IgD-negative memory B cell (primary cell): ENCODE results near the gene AADAC. TPM values are rescaled to one million over a fixed set of nuclear protein-coding genes. Genes with fewer than 3 reads are reported as not detected.
"Not testable (repeated sequence)": the region's sequence is repeated elsewhere in the genome, so short reads cannot be mapped to it uniquely, and the experiment has no call there.

Source experiments
- H3K27ac Mint-ChIP-seq, 3 donors: one replicate each; pipeline ENCODE4 v1.8.0; 2020 to 2022; ENCODE audit warnings: mild to moderate bottlenecking in 3 of 3, mixed read lengths in 3 of 3, moderate library complexity in 1 of 3
- H3K27me3 Mint-ChIP-seq: one replicate; pipeline ENCODE4 v1.8.0; 2021; ENCODE audit warnings: mixed read lengths
- H3K36me3 Mint-ChIP-seq: one replicate; pipeline ENCODE4 v1.8.0; 2020; ENCODE audit warnings: mild to moderate bottlenecking, mixed read lengths
- H3K4me1 Mint-ChIP-seq, 3 donors: one replicate each; pipeline ENCODE4 v1.8.0; 2020 to 2022; ENCODE audit warnings: mixed read lengths in 3 of 3, mild to moderate bottlenecking in 1 of 3
- H3K4me3 Mint-ChIP-seq, 4 donors: one replicate each; pipeline ENCODE4 v1.8.0; 2020 to 2022; ENCODE audit warnings: mild to moderate bottlenecking in 4 of 4, mixed read lengths in 4 of 4, moderate library complexity in 3 of 4
- H3K9me3 Mint-ChIP-seq, 3 donors: one replicate each; pipeline ENCODE4 v1.8.0; 2020 to 2021; ENCODE audit warnings: mixed read lengths in 3 of 3, mild to moderate bottlenecking in 1 of 3
- polyA plus RNA-seq: library from polyadenylated mRNA; unstranded; fragments of 300-500 nt; fragmentation: Illumina TruSeq; gene quantifications from one replicate; pipeline ENCODE4 v1.2.3, GENCODE V29; 2021

The AADAC gene
- polyA plus RNA-seq, 1 donor from 2014 or later, result not detected

GRCh38 chr3:151789853-151790463 lies 24.0 kb upstream of the AADAC start:
- Mint-ChIP-seq H3K36me3 (no peaks in the 10 kb centered on the region), H3K4me3 (no peak overlapping the region), H3K27ac (no peak overlapping the region), H3K4me1 (no peaks in the 10 kb centered on the region), H3K27me3 (peaks cover 2% of the 10 kb centered on the region), H3K9me3 (peaks cover 0 to 2% (median 0%) of the 10 kb centered on the region in 3 donors)

GRCh38 chr3:151790763-151791162 lies 23.2 kb upstream of the AADAC start:
- not testable (repeated sequence) for H3K27me3 Mint-ChIP-seq, H3K4me1 Mint-ChIP-seq, H3K36me3 Mint-ChIP-seq, H3K27ac Mint-ChIP-seq, H3K4me3 Mint-ChIP-seq, H3K9me3 Mint-ChIP-seq

GRCh38 chr3:151792411-151792810 lies 21.5 kb upstream of the AADAC start:
- H3K4me3 Mint-ChIP-seq, result no peak overlapping the region
- H3K4me1 Mint-ChIP-seq, result no peaks in the 10 kb centered on the region
- H3K27me3 Mint-ChIP-seq, result peaks cover 2% of the 10 kb centered on the region
- peaks cover 0 to 2% (median 0%) of the 10 kb centered on the region in 3 donors for H3K9me3 Mint-ChIP-seq
- H3K36me3 Mint-ChIP-seq, result no peaks in the 10 kb centered on the region
- H3K27ac Mint-ChIP-seq, result no peak overlapping the region

GRCh38 chr3:151793636-151794035 lies 20.3 kb upstream of the AADAC start:
- Mint-ChIP-seq H3K4me3 (no peak overlapping the region), H3K36me3 (no peaks in the 10 kb centered on the region), H3K27ac (no peak overlapping the region), H3K4me1 (no peaks in the 10 kb centered on the region), H3K9me3 (peaks cover 0 to 2% (median 0%) of the 10 kb centered on the region in 3 donors), H3K27me3 (peaks cover 2% of the 10 kb centered on the region)

GRCh38 chr3:151794080-151794479 lies 19.8 kb upstream of the AADAC start:
- Mint-ChIP-seq H3K27me3 (peaks cover 2% of the 10 kb centered on the region), H3K4me1 (no peaks in the 10 kb centered on the region), H3K4me3 (no peak overlapping the region), H3K36me3 (no peaks in the 10 kb centered on the region), H3K27ac (no peak overlapping the region), H3K9me3 (peaks cover 0 to 2% (median 0%) of the 10 kb centered on the region in 3 donors)

- Mint-ChIP-seq H3K4me3 (no peak overlapping the region), H3K9me3 (no peaks in the 10 kb centered on the region), H3K27ac (no peak overlapping the region), H3K27me3 (peaks cover 2% of the 10 kb centered on the region), H3K36me3 (no peaks in the 10 kb centered on the region), H3K4me1 (no peaks in the 10 kb centered on the region)
Observed at GRCh38 chr3:151795276-151795675, 18.6 kb upstream of the AADAC start.

GRCh38 chr3:151796105-151796680 lies 17.7 kb upstream of the AADAC start:
- no peaks in the 10 kb centered on the region for H3K36me3 Mint-ChIP-seq
- no peaks in the 10 kb centered on the region for H3K9me3 Mint-ChIP-seq
- peaks cover 2% of the 10 kb centered on the region for H3K27me3 Mint-ChIP-seq
- no peak overlapping the region for H3K27ac Mint-ChIP-seq
- H3K4me3 Mint-ChIP-seq, result no peak overlapping the region
- H3K4me1 Mint-ChIP-seq, result no peaks in the 10 kb centered on the region

GRCh38 chr3:151798466-151798865 lies 15.4 kb upstream of the AADAC start:
- Mint-ChIP-seq H3K4me3 (no peak overlapping the region), H3K27ac (no peak overlapping the region), H3K27me3 (peaks cover 4% of the 10 kb centered on the region)

GRCh38 chr3:151800431-151800830 lies 13.5 kb upstream of the AADAC start:
- no peak overlapping the region for H3K27ac Mint-ChIP-seq
- no peak overlapping the region for H3K4me3 Mint-ChIP-seq
- no peaks in the 10 kb centered on the region for H3K9me3 Mint-ChIP-seq
- peaks cover 2% of the 10 kb centered on the region for H3K27me3 Mint-ChIP-seq
- H3K4me1 Mint-ChIP-seq, result no peaks in the 10 kb centered on the region
- no peaks in the 10 kb centered on the region for H3K36me3 Mint-ChIP-seq

More at GRCh38 chr3:151798466-151798865, 15.4 kb upstream of the AADAC start:
- Mint-ChIP-seq H3K9me3 (no peaks in the 10 kb centered on the region), H3K4me1 (no peaks in the 10 kb centered on the region), H3K36me3 (no peaks in the 10 kb centered on the region)

GRCh38 chr3:151804267-151804666 lies 9.6 kb upstream of the AADAC start:
- H3K36me3 Mint-ChIP-seq, result peaks cover 2% of the 10 kb centered on the region
- H3K27ac Mint-ChIP-seq, result no peak overlapping the region
- no peak overlapping the region for H3K4me3 Mint-ChIP-seq
- H3K27me3 Mint-ChIP-seq, result peaks cover 8% of the 10 kb centered on the region
- H3K4me1 Mint-ChIP-seq, result peaks cover 0 to 1% (median 0%) of the 10 kb centered on the region in 3 donors
- peaks cover 0 to 9% (median 8%) of the 10 kb centered on the region in 3 donors for H3K9me3 Mint-ChIP-seq

GRCh38 chr3:151806838-151807237 lies 7.1 kb upstream of the AADAC start:
- Mint-ChIP-seq H3K27ac (no peak overlapping the region), H3K27me3 (peaks cover 8% of the 10 kb centered on the region), H3K9me3 (peaks cover 0 to 9% (median 8%) of the 10 kb centered on the region in 3 donors), H3K4me1 (peaks cover 0 to 1% (median 0%) of the 10 kb centered on the region in 3 donors), H3K4me3 (peak overlapping the region in 1 of 4 donors; percentile 14), H3K36me3 (peaks cover 2% of the 10 kb centered on the region)

- H3K4me1 Mint-ChIP-seq, H3K4me3 Mint-ChIP-seq, H3K9me3 Mint-ChIP-seq, H3K27me3 Mint-ChIP-seq, H3K36me3 Mint-ChIP-seq, H3K27ac Mint-ChIP-seq: not testable (repeated sequence)
Observed at GRCh38 chr3:151808926-151809325, 5.0 kb upstream of the AADAC start.

- Mint-ChIP-seq H3K4me1 (peaks cover 0 to 1% (median 0%) of the 10 kb centered on the region in 3 donors), H3K27ac (no peak overlapping the region), H3K27me3 (peaks cover 9% of the 10 kb centered on the region), H3K36me3 (peaks cover 2% of the 10 kb centered on the region), H3K9me3 (peaks cover 0 to 8% (median 6%) of the 10 kb centered on the region in 3 donors), H3K4me3 (no peak overlapping the region)
Observed at GRCh38 chr3:151811474-151811873, 2.4 kb upstream of the AADAC start.

GRCh38 chr3:151814588-151814987 lies 672 bp downstream of the AADAC start:
- no peaks in the 10 kb centered on the region for H3K36me3 Mint-ChIP-seq
- no peak overlapping the region for H3K27ac Mint-ChIP-seq
- H3K4me1 Mint-ChIP-seq, result no peaks in the 10 kb centered on the region
- H3K4me3 Mint-ChIP-seq, result no peak overlapping the region
- peaks cover 10% of the 10 kb centered on the region for H3K27me3 Mint-ChIP-seq
- H3K9me3 Mint-ChIP-seq, result peaks cover 0 to 1% (median 0%) of the 10 kb centered on the region in 3 donors

- Mint-ChIP-seq H3K36me3 (no peaks in the 10 kb centered on the region), H3K9me3 (peaks cover 0 to 1% (median 0%) of the 10 kb centered on the region in 3 donors), H3K4me1 (no peaks in the 10 kb centered on the region), H3K4me3 (no peak overlapping the region), H3K27me3 (peaks cover 10% of the 10 kb centered on the region), H3K27ac (no peak overlapping the region)
Observed at GRCh38 chr3:151816091-151816604, 2.2 kb downstream of the AADAC start.

GRCh38 chr3:151817473-151817872 lies 3.6 kb downstream of the AADAC start:
- Mint-ChIP-seq H3K27ac (no peak overlapping the region), H3K36me3 (no peaks in the 10 kb centered on the region), H3K4me1 (no peaks in the 10 kb centered on the region), H3K9me3 (peaks cover 0 to 1% (median 0%) of the 10 kb centered on the region in 3 donors), H3K4me3 (no peak overlapping the region), H3K27me3 (peaks cover 10% of the 10 kb centered on the region)
